Stimulated activated CD8-positive, alpha-beta memory T cell treated with anti-CD3 and anti-CD28 coated beads, Interleukin-2, amount 100 ng/mL, for 48 hours (primary cell): ENCODE measurements around the gene TREX2.

Experiments used
- DNase-seq, 2 donors: peaks; one replicate each; pipeline ENCODE4 v3.0.0-alpha.2; 2020; ENCODE audit warnings: low read depth in 2 of 2

The TREX2 gene

GRCh38 chrX:153475751-153476281, 30.0 kb upstream of the TREX2 start:
- no peak for DNase-seq

DNA sequence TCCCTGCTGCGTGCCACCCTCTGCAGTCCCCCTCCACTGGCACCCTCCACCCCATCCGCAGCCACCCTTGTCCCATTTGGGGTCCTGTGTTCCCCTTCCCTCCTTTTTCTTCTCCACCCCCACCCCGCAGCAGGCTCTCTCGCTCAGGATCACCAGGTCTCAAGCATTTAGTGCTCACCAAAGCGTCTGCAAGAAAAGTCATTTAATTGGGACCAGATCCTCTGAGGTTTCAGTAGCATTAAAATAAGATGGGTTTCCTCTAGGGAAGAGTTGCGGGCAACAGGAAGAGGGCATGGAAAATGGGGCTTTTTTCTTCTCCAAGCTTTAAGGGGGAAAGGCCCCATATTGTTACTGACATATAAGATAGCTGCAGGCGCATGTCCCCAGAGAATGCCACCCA, 29.4 kb upstream of the TREX2 start:
- no peak for DNase-seq

DNA sequence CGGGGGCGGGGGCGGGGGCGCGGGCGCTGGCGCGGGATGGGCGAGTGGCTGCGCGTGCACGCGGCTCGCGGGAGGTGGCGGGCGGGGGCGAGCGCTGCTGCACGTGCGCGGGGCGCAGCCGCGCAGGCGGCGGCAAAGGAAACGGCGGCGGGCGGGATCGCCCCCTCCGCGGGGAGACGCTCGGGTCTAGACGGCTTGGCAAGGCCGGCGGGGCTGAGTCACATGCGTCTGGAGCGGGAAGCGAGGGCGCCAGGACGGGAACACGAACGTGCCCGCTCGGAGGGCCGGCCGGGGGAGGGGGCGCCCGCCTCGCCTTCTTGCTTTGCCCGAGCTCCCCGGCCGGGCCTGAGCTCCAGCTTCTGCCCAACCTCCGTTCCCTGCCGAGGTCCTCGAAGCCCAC, 28.9 kb upstream of the TREX2 start:
- DNase-seq, result peak; percentile 4 to 9

- no peak for DNase-seq
Observed at GRCh38 chrX:153474266-153474665, 28.4 kb upstream of the TREX2 start.

GRCh38 chrX:153473126-153473525, 27.3 kb upstream of the TREX2 start:
- DNase-seq, result no peak

GRCh38 chrX:153471663-153472280, 25.9 kb upstream of the TREX2 start:
- DNase-seq, result no peak

DNA sequence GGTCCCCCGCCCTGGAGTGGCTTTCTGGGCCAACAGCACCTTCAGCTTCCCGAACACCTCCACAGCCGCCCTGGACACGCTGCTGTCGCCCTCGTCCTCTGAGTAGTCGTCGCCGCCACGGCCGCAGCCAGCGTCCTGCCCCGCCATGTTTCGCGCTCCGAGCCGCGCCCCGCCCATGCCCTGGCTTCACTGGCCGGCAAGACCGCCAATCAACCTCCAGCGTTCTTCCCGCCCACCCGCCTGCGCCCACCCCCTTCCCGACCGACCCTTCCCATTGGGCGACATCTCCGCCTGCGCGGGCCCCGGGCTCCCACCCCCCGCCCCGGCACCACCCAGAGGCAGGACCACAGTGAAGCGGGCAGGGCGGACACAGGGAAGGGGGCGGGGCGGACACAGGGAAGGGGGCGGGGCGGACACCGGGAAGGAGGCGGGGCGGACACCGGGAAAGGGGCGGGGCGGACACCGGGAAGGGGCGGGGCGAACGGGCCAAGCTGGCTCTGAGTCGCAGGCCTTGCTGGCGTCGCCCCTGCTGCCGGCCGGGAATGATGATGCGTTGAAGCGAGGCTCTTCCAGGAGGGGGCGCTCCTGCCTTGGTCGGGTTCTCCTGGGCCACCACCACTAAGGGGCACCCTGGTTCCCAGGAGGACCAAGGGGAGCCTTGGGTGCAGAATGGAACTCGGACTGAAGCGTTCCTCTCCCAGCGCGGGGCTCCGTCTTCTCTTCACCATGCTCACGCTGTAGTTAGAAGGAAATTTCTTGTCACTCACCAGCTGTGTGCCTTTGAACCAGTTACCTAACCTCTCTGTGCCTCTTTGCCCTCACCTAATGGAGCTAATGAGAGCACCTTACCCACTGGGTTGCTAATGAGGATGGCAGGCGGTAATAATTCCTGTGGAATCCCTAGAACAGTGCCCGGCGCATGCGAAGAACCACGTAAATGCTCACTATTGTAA, 24.8 kb upstream of the TREX2 start, which contains the start of gene HAUS7:
Gene HAUS7 (minus strand): TSS at position 166 of the 953 bp plus-strand sequence. CDS start 19 bp downstream, at position 147.
- peak; percentile 77 for DNase-seq

- DNase-seq, result peak in 1 of 2 donors; percentile 6
Observed at GRCh38 chrX:153469811-153470410, 24.1 kb upstream of the TREX2 start.

- DNase-seq, result no peak
Observed at GRCh38 chrX:153468008-153468580, 22.2 kb upstream of the TREX2 start.

DNA sequence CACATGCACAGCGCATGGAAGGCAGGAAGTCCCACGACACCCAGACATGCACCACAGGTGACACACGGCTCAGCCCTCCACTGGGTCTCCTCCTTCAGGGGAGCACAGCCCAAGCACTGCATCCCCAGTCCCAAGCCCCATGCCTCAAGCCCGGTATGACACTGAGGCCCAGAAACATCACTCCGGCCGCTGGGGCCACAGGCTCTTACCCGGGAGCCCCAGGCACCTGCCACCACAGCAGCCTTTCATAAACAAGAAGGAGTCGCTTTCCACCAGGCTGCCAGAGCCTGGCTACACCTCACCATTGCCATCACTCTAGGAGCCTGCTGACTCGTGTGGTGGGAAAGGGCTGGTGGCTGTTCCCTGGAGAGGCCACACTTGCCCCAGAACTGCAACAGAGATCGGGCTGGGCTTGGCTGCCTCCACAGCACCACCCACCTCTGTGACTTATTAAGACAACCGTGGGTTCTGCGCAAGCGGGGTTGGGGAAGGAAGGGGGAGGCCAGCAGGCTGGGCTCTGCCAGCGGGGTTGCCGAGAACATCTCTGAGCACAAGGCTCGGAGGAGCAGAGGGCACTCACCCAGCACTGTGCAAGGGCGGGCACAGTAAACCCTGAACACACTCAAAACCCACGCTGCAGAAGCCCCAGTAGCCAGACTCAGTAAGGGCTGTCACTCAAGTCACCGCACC, 20.0 kb upstream of the TREX2 start:
- DNase-seq, result no peak

GRCh38 chrX:153464116-153464515, 18.3 kb upstream of the TREX2 start:
- no peak for DNase-seq

- no peak for DNase-seq
Observed at GRCh38 chrX:153463556-153463955, 17.7 kb upstream of the TREX2 start.

DNA sequence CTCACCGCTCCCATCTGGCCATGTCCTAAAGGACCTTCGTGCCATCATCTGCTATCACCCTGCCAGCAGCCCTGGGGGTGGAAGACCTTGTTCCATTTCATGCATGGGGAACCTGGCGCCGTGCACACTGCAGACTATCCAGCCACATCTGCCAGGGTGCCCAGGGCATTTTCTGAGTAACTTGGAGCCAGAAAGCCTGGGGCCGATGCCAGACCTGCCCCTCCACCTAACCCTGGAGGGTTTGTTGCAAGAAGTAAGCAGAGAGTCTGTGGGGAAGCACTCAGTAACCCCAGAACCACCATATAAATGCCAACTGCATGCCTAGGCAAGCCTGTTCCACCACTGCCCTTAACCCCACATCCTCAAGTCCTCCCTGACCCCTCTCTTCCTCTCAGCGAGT, 17.2 kb upstream of the TREX2 start:
- DNase-seq, result no peak

GRCh38 chrX:153462291-153462690, 16.4 kb upstream of the TREX2 start:
- DNase-seq, result no peak

DNA sequence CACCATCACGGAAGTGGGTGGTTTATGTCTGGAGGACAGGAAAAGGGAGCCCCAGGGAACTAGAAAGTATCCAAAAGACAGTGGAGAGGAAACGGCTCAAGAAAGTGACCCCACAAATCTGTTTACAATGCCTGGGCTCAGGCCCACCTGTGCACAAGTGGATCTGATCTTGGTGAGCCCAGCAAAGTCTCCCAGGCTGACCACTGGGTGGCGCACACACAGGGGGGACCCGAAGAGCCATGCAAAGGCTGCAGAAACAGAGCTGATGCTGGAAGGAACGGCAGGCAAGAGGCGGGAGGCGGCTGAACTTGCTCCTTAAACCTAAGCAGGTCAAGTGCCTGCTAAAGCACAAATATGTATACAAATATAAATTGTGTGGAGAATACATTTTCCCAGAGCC, 15.0 kb upstream of the TREX2 start:
- peak in 1 of 2 donors; percentile 40 for DNase-seq

GRCh38 chrX:153459986-153460385, 14.1 kb upstream of the TREX2 start:
- DNase-seq, result no peak

DNA sequence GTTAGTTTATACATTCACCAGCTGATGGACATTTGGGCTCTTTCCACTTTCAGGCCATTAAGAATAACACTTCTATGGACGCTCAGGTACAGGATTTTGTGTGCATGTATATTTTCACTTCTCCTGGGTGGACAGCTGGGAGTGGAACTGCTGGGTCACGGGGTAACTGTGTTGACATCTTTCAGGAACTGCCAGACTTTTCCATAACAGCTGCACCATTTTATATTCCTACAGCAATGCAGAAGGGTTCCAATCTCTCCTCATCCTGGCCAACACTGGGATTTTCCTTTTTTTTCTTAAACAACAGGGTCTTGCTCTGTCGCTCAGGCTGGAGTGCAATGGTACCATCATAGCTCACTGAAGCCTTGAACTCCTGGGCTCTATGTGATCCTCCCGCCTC, 12.6 kb upstream of the TREX2 start:
- no peak for DNase-seq

DNA sequence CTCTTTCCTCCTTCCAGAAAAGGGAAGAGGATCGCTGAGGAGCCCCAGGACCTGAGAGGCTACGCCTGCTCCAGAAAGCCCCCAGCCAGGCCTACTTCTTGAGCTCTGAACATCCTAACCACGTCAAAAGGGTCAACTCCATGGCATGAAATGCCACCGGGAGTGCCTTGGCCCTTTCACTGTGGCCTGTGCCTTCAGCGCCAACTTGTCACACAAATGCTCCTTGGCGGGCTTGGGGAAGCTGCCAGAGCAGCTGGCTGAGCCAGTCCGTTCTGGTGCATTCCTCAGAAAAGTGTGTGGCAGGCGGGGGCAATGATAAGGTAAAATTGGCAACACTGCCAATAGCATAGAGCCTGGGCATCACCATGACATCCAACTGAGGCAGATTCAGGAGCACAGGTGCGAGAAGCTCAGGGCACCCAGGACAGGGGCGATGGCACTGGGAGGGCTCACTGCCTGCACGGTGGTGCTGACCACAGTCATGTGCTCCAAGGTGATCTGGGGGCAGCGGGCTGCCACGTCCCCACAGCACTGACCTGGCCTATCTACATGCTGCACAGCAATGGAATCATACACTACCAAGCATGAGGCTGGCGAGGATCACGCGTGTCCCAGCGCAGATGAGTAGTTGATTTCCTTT, 12.1 kb upstream of the TREX2 start:
- no peak for DNase-seq

GRCh38 chrX:153457136-153457825, 11.4 kb upstream of the TREX2 start:
- no peak for DNase-seq

DNA sequence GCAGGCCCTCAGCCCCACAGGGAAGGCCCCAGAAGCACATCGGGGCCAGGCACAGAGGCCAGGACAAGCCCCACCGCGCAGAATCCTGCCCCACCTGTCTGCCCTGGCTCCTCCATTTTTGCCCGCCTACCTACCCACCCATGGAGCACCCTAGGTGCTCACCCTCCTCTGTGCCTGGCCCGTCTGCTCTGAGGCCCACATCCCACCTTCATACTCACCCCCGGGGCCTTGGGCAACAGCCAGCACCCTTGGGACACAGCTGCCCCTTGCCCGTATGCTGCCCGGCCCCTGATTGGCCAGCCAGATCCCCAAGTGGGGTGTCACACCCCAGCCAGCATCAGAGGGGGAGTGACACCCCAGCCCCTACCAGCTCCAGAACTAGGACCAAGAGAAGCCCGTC, 10.8 kb upstream of the TREX2 start:
- DNase-seq, result no peak
